Spleen (tissue), 11 donors: ENCODE data around the gene DPYD. TPM values are rescaled to one million over a fixed set of nuclear protein-coding genes. Genes with fewer than 3 reads are reported as not detected.
"Not testable (repeated sequence)": the region's sequence is repeated elsewhere in the genome, so short reads cannot be mapped to it uniquely, and the experiment has no call there.

Experiments used
- DNase-seq: peaks from one replicate; pipeline ENCODE4 v3.0.0-alpha.2; 2020
- H3K27ac ChIP-seq, 8 donors: fragments of 200-600 bp; sonication (generic) in 7 of 8; 1 replicate in 4 of 8; 2 replicates in 4 of 8; pipeline versions ENCODE4 v1.5.0 to v1.8.0; 2016 to 2021; ENCODE audit warnings: inconsistent platforms in 4 of 8, mild to moderate bottlenecking in 4 of 8, moderate library complexity in 1 of 8
- H3K27me3 ChIP-seq, 7 donors: fragments of 200-600 bp; sonication (generic) in 6 of 7; replicated peaks in 1 of 7; 1 replicate in 4 of 7; 2 replicates in 3 of 7; pipeline versions ENCODE4 v1.5.0 to v1.8.0; 2016 to 2021; ENCODE audit warnings: inconsistent platforms in 3 of 7, mild to moderate bottlenecking in 1 of 7
- H3K36me3 ChIP-seq, 6 donors: fragments of 200-600 bp; sonication (generic) in 5 of 6; 1 replicate in 4 of 6; 2 replicates in 2 of 6; pipeline versions ENCODE4 v1.5.0 to v1.8.0; 2016 to 2021; ENCODE audit warnings: inconsistent platforms in 2 of 6
- H3K4me1 ChIP-seq, 6 donors: fragments of 200-600 bp; sonication (generic) in 5 of 6; 1 replicate in 3 of 6; 2 replicates in 3 of 6; pipeline versions ENCODE4 v1.5.0 to v1.8.0; 2016 to 2021; ENCODE audit warnings: inconsistent platforms in 3 of 6
- H3K4me3 ChIP-seq, 8 donors: fragments of 200-600 bp; sonication (generic) in 7 of 8; 1 replicate in 4 of 8; 2 replicates in 4 of 8; pipeline versions ENCODE4 v1.5.0 to v1.8.0; 2016 to 2021; ENCODE audit warnings: inconsistent platforms in 4 of 8, mild to moderate bottlenecking in 4 of 8, moderate library complexity in 2 of 8
- H3K9me3 ChIP-seq, 8 donors: fragments of 200-600 bp; sonication (generic) in 7 of 8; 1 replicate in 4 of 8; 2 replicates in 4 of 8; pipeline versions ENCODE4 v1.5.0 to v1.8.0; 2016 to 2021; ENCODE audit warnings: inconsistent platforms in 4 of 8
- CTCF ChIP-seq, 11 experiments: fragments of 200-600 bp in 7 of 11; fragments of 450-650 bp in 4 of 11; sonication (generic) in 4 of 11; IDR thresholded peaks in 8 of 11; conservative IDR thresholded peaks in 3 of 11; 1 replicate in 7 of 11; 2 replicates in 4 of 11; pipeline versions ENCODE4 v1.4.0 to v1.8.0; 2016 to 2021; ENCODE audit warnings: antibody characterized with exemption in 11 of 11, inconsistent platforms in 4 of 11, mild to moderate bottlenecking in 1 of 11
- POLR2A ChIP-seq, 3 donors: fragments of 450-650 bp; IDR thresholded peaks; one replicate each; pipeline ENCODE4 v1.5.1; 2017; ENCODE audit warnings: antibody characterized with exemption in 3 of 3, mild to moderate bottlenecking in 1 of 3
- POLR2AphosphoS5 ChIP-seq, 3 donors: sonication (generic); formaldehyde crosslinking; IDR thresholded peaks; one replicate each; pipeline ENCODE4 v1.5.1; 2017; ENCODE audit warnings: antibody characterized with exemption in 3 of 3
- WGBS, 5 donors: extraction: QIAGEN DNeasy Blood & Tissue Kit in 3 of 5; methylation state at CpG; one replicate each; pipeline versions ENCODE4 v1.1.5 to v1.1.7; 2013 to 2018; 5-methylcytosine and 5-hydroxymethylcytosine counted together
- intact Hi-C: fragments of 100-400 bp; cut with DNase I; formaldehyde crosslinking; loops from one replicate; pipeline ENCODE4 v1.15.0; 2023; ENCODE audit warnings: low total_unique reads
- polyA plus RNA-seq, 3 donors: library from polyadenylated mRNA; stranded (reverse); fragments of 200-250 nt; gene quantifications; one replicate each; pipeline ENCODE4 v1.2.1, GENCODE V29; 2013
- total RNA-seq, 7 donors: library from RNA; depleted of rRNA in 3 of 7; stranded (reverse); fragments of >200 nt in 3 of 7; fragmentation: NEBNext Ultra II Directional in 4 of 7; extraction: Animal tissue kit (Norgen Biotek cat#: 25700) in 4 of 7; gene quantifications; one replicate each; pipeline versions ENCODE4 v1.1.0 to v1.2.1, GENCODE V29; 2016 to 2021
- donor health status: healthy with polysubstance abuse.
- donor health status: DM: no; HTN: no; CAD: no; lungs with moderate emphysema.
- donor health status: DM: no; HTN: no; CAD: no.
- donor health status: Bipolar disorder and iron deficiency.
- donor health status: healthy.
- donor health status: DM: no; HTN: no; CAD: no.
- donor health status: DM: yes; HTN: yes; CAD: no.

Gene DPYD
- total and polyA plus RNA-seq, 10 donors: 7.3 to 114 (median 92.3) TPM

- peaks cover 0 to 12% (median 4%) of the 10 kb centered on the region in 6 donors for H3K36me3 ChIP-seq
- TF ChIP-seq POLR2AphosphoS5 (IDR thresholded peaks at IDR 0.05) (no peak), CTCF (IDR thresholded peaks at IDR 0.05 in 8 of 11, conservative IDR thresholded peaks at IDR 0.05 in 3 of 11) (no peak), POLR2A (IDR thresholded peaks at IDR 0.05) (no peak)
- no peak for DNase-seq
- no peaks in the 10 kb centered on the region for H3K27me3 ChIP-seq
- H3K27ac ChIP-seq: no peak overlapping the region
- H3K4me3 ChIP-seq: no peak overlapping the region
- 80 to 92% (median 86%) methylated on average over 3 of the region's 3 CpGs for WGBS, 5 donors
- H3K9me3 ChIP-seq: no peaks in the 10 kb centered on the region
- intact Hi-C loops: no loop called here
- H3K4me1 ChIP-seq: no peaks in the 10 kb centered on the region
Measured at GRCh38 chr1:97238816-97239215, 682.0 kb downstream of the DPYD start.

- DNase-seq, H3K4me1 ChIP-seq, H3K27me3 ChIP-seq, H3K27ac ChIP-seq, H3K4me3 ChIP-seq, H3K9me3 ChIP-seq, intact Hi-C loops: not testable (repeated sequence)
- peaks cover 0 to 48% (median 14%) of the 10 kb centered on the region in 6 donors for H3K36me3 ChIP-seq
- 86 to 95% (median 88%) methylated on average over 2 of the region's 2 CpGs for WGBS, 5 donors
Measured at GRCh38 chr1:97231354-97231753, 689.5 kb downstream of the DPYD start.

- DNase-seq: no peak
- TF ChIP-seq POLR2A (IDR thresholded peaks at IDR 0.05) (no peak), POLR2AphosphoS5 (IDR thresholded peaks at IDR 0.05) (no peak), CTCF (IDR thresholded peaks at IDR 0.05 in 8 of 11, conservative IDR thresholded peaks at IDR 0.05 in 3 of 11) (no peak)
- intact Hi-C loops: no loop called here
- no peaks in the 10 kb centered on the region for H3K27me3 ChIP-seq
- no peaks in the 10 kb centered on the region for H3K36me3 ChIP-seq
- H3K9me3 ChIP-seq: no peaks in the 10 kb centered on the region
- no peak overlapping the region for H3K4me3 ChIP-seq
- 95 to 100% (median 97%) methylated on average over 2 of the region's 2 CpGs for WGBS, 5 donors
- no peaks in the 10 kb centered on the region for H3K4me1 ChIP-seq
- no peak overlapping the region for H3K27ac ChIP-seq
Measured at GRCh38 chr1:97212671-97213070, 708.2 kb downstream of the DPYD start.

GRCh38 chr1:97210307-97210706 lies 710.5 kb downstream of the DPYD start:
- Histone ChIP-seq H3K4me3 (no peak overlapping the region), H3K4me1 (no peaks in the 10 kb centered on the region), H3K27me3 (no peaks in the 10 kb centered on the region), H3K27ac (no peak overlapping the region), H3K9me3 (no peaks in the 10 kb centered on the region), H3K36me3 (no peaks in the 10 kb centered on the region)
- no peak for DNase-seq
- no peak for TF ChIP-seq POLR2A (IDR thresholded peaks at IDR 0.05)
- TF ChIP-seq POLR2AphosphoS5 (IDR thresholded peaks at IDR 0.05): no peak
- no peak for TF ChIP-seq CTCF (IDR thresholded peaks at IDR 0.05 in 8 of 11, conservative IDR thresholded peaks at IDR 0.05 in 3 of 11)
- intact Hi-C loops: no loop called here
- 69 to 88% (median 82%) methylated on average over 1 of the region's 1 CpG for WGBS, 5 donors

GRCh38 chr1:97209381-97209957 lies 711.4 kb downstream of the DPYD start:
- Histone ChIP-seq H3K27me3 (no peaks in the 10 kb centered on the region), H3K9me3 (no peaks in the 10 kb centered on the region), H3K27ac (no peak overlapping the region), H3K4me1 (no peaks in the 10 kb centered on the region), H3K36me3 (no peaks in the 10 kb centered on the region), H3K4me3 (no peak overlapping the region)
- no peak for TF ChIP-seq CTCF (IDR thresholded peaks at IDR 0.05 in 8 of 11, conservative IDR thresholded peaks at IDR 0.05 in 3 of 11)
- TF ChIP-seq POLR2AphosphoS5 (IDR thresholded peaks at IDR 0.05): no peak
- TF ChIP-seq POLR2A (IDR thresholded peaks at IDR 0.05): no peak
- DNase-seq: no peak
- intact Hi-C loops: no loop called here
- 87 to 94% (median 89%) methylated on average over 3 of the region's 3 CpGs for WGBS, 5 donors
